ENCODE results near the gene PEX5L.

- TF ChIP-seq CTCF (IDR thresholded peaks at IDR 0.05), result no peak
- no peak for TF ChIP-seq POLR2A (IDR thresholded peaks at IDR 0.05)
Observed at GRCh38 chr3:179797192-179797591, 239.5 kb downstream of the PEX5L start.

Data from tibial nerve (tissue), 3 donors.